HepG2 (cell line): ENCODE data around the gene CNNM1. TPM values are rescaled to one million over a fixed set of nuclear protein-coding genes. Genes with fewer than 3 reads are reported as not detected.
A peak's percentile ranks its signal among the peaks of the same experiment; 100 is the strongest.

ENCODE experiments used
- BCL6 ChIP-seq: IDR thresholded peaks from 2 replicates; pipeline ENCODE4 v1.6.1; 2016; ENCODE audit warnings: missing genetic modification reagents, missing compliant biosample characterization
- CC2D1A ChIP-seq: sonication (generic); formaldehyde crosslinking; IDR thresholded peaks from 2 replicates; pipeline ENCODE4 v1.8.1; 2023; ENCODE audit warnings: mild to moderate bottlenecking, missing genetic modification reagents
- DNMT3B ChIP-seq: conservative IDR thresholded peaks from 2 replicates; pipeline ENCODE4 v1.6.1; 2016; ENCODE audit warnings: missing biosample characterization, control low read depth
- HDAC1 ChIP-seq: sonication (generic); formaldehyde crosslinking; IDR thresholded peaks from 2 replicates; pipeline ENCODE4 v1.5.1; 2020; ENCODE audit warnings: mild to moderate bottlenecking, missing genetic modification reagents
- ISL2 ChIP-seq: sonication (generic); formaldehyde crosslinking; IDR thresholded peaks from 2 replicates; pipeline ENCODE4 v1.5.0; 2020; ENCODE audit warnings: missing genetic modification reagents
- KLF16 ChIP-seq, 2 experiments: sonication (generic) in 1 of 2; formaldehyde crosslinking in 1 of 2; IDR thresholded peaks; 2 replicates each; pipeline versions ENCODE4 v1.6.1 to v1.8.0; 2016 to 2023; ENCODE audit warnings: missing genetic modification reagents in 2 of 2, missing compliant biosample characterization in 1 of 2
- MAFK ChIP-seq, 2 experiments: IDR thresholded peaks in 1 of 2; conservative IDR thresholded peaks in 1 of 2; 2 replicates each; pipeline ENCODE4 v1.6.1; 2011; ENCODE audit warnings: improper control_type of control experiment in 2 of 2, low read length in 2 of 2
- MXD4 ChIP-seq: IDR thresholded peaks from 2 replicates; pipeline ENCODE4 v1.6.1; 2016; ENCODE audit warnings: mild to moderate bottlenecking, missing biosample characterization, missing genetic modification reagents
- NFYB ChIP-seq: sonication (generic); formaldehyde crosslinking; IDR thresholded peaks from 2 replicates; pipeline ENCODE4 v1.4.0; 2020; ENCODE audit warnings: missing genetic modification reagents
- RXRB ChIP-seq: IDR thresholded peaks from 2 replicates; pipeline ENCODE4 v1.6.1; 2016; ENCODE audit warnings: borderline replicate concordance, missing genetic modification reagents, missing compliant biosample characterization
- ZSCAN9 ChIP-seq: IDR thresholded peaks from 2 replicates; pipeline ENCODE4 v1.6.1; 2016; ENCODE audit warnings: borderline replicate concordance
- polyA plus RNA-seq, 8 experiments: library from polyadenylated mRNA; depleted of rRNA in 3 of 8; stranded (reverse) in 7 of 8; unstranded in 1 of 8; fragments of >200 nt; fragmentation: Illumina TruSeq in 4 of 8; extraction: Trizol in 4 of 8; gene quantifications; 2 replicates each; pipeline versions ENCODE4 v1.2.1 to v1.2.3, GENCODE V29; 2011 to 2016; ENCODE audit warnings: low read depth in 4 of 8, missing spikeins in 1 of 8, mixed read lengths in 1 of 8; ENCODE audit not compliant: insufficient read depth in 1 of 8
- total RNA-seq, 5 experiments: library from RNA; depleted of rRNA; stranded (reverse); fragments of >200 nt; fragmentation: Illumina TruSeq; extraction: Trizol; gene quantifications; 2 replicates each; pipeline ENCODE4 v1.2.3, GENCODE V29; 2016; ENCODE audit warnings: low read depth in 1 of 5
- TF ChIP-seq, protein P1 (sequence below): sonication (generic); formaldehyde crosslinking; IDR thresholded peaks from 2 replicates; pipeline ENCODE4 v1.5.0; 2020; ENCODE audit warnings: missing genetic modification reagents
- TF ChIP-seq, protein P2 (sequence below), 2 experiments: sonication (generic) in 1 of 2; formaldehyde crosslinking in 1 of 2; IDR thresholded peaks; 2 replicates each; pipeline versions ENCODE4 v1.4.0 to v1.6.1; 2016 to 2020; ENCODE audit warnings: borderline replicate concordance in 1 of 2, low read depth in 1 of 2, mild to moderate bottlenecking in 1 of 2, missing genetic modification reagents in 1 of 2
- TF ChIP-seq, protein P3 (sequence below): sonication (generic); formaldehyde crosslinking; IDR thresholded peaks from 2 replicates; pipeline ENCODE4 v1.4.0; 2020; ENCODE audit warnings: missing genetic modification reagents, borderline replicate concordance

Gene CNNM1
- total and polyA plus RNA-seq, 2 of the 13 experiments (the other 11 are each of a cell fraction or from before 2014, with no cell fraction given), result 4.3 to 9.6 TPM

DNA sequence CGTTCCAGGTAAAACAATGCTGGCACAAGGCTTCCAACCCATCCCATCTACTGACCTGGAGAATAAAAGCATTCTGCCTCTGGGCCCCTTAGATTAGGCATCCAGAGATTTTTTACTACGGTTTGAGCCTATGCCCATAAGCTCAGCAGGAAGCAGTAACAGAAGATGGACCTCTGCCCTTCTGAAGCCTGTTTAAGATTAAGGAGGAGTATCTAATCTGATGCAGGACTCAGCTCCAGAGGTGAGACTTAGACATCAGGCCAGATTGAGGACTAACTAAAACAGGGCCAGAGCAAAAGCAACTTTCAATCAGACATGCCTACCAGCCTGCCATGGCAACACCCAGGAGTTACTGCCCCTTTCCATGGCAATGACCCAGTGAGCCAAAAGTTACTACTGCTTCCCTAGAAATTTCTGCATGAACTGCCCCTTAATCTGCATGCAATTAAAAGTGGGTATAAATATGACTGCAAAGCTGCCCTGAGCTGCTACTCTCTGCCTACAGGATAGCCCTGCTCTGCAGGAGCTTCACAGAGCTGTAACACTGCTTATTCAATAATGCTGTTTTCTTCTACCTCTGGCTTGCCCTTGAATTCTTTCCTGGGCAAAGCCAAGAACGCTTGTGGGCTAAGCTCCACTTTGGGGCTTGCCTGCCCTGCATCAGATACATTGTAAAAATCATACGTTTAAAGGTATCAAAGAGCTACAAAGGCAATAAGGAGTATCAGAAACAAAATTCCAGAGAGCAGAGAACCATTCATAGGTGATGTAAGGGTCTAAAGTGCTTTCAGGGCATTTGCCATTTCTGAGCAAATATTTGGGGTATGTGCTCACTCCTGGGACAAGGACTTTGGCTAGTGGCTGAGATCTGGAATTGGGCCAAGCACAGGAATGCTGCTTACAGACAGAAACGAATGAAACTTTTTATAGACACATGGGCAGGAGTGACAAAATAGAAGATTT lies 25.0 kb upstream of the CNNM1 start (continued):
- TF ChIP-seq, protein P1, sequence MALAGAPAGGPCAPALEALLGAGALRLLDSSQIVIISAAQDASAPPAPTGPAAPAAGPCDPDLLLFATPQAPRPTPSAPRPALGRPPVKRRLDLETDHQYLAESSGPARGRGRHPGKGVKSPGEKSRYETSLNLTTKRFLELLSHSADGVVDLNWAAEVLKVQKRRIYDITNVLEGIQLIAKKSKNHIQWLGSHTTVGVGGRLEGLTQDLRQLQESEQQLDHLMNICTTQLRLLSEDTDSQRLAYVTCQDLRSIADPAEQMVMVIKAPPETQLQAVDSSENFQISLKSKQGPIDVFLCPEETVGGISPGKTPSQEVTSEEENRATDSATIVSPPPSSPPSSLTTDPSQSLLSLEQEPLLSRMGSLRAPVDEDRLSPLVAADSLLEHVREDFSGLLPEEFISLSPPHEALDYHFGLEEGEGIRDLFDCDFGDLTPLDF, result no peak
- TF ChIP-seq RXRB (CRISPR knock-in tag) (peak; percentile 69), MAFK (conservative IDR thresholded peaks at IDR 0.05 in 1 of 2, IDR thresholded peaks at IDR 0.05 in 1 of 2; ENCODE audit: low read length in 2 of 2) (0 out of 4 replicates have a peak, but pooled peaks have one; percentile 9 to 21), MXD4 (CRISPR knock-in tag) (no peak), HDAC1 (CRISPR knock-in tag) (peak; percentile 58; the same call in 1 of the 2 replicates), NFYB (no peak), ISL2 (peak; percentile 65; the same call in 1 of the 2 replicates), CC2D1A (CRISPR knock-in tag) (no peak), BCL6 (CRISPR knock-in tag) (no peak; the same call in 1 of the 2 replicates), DNMT3B (CRISPR knock-in tag) (no peak), KLF16 (CRISPR knock-in tag; IDR thresholded peaks at IDR 0.05) (0 out of 4 replicates have a peak, but pooled peaks of 1 of the 2 experiments have one; percentile 22), ZSCAN9 (peak; percentile 69; the same call in 1 of the 2 replicates)
- TF ChIP-seq, protein P2, sequence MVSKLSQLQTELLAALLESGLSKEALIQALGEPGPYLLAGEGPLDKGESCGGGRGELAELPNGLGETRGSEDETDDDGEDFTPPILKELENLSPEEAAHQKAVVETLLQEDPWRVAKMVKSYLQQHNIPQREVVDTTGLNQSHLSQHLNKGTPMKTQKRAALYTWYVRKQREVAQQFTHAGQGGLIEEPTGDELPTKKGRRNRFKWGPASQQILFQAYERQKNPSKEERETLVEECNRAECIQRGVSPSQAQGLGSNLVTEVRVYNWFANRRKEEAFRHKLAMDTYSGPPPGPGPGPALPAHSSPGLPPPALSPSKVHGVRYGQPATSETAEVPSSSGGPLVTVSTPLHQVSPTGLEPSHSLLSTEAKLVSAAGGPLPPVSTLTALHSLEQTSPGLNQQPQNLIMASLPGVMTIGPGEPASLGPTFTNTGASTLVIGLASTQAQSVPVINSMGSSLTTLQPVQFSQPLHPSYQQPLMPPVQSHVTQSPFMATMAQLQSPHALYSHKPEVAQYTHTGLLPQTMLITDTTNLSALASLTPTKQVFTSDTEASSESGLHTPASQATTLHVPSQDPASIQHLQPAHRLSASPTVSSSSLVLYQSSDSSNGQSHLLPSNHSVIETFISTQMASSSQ (IDR thresholded peaks at IDR 0.05; ENCODE audit: low read depth), result 0 out of 2 replicates have a peak, but pooled peaks have one; percentile 28
- TF ChIP-seq, protein P2 (CRISPR knock-in tag; IDR thresholded peaks at IDR 0.05; ENCODE audit: borderline replicate concordance), result peak; percentile 43; the same call in 1 of the 2 replicates
- TF ChIP-seq, protein P3, sequence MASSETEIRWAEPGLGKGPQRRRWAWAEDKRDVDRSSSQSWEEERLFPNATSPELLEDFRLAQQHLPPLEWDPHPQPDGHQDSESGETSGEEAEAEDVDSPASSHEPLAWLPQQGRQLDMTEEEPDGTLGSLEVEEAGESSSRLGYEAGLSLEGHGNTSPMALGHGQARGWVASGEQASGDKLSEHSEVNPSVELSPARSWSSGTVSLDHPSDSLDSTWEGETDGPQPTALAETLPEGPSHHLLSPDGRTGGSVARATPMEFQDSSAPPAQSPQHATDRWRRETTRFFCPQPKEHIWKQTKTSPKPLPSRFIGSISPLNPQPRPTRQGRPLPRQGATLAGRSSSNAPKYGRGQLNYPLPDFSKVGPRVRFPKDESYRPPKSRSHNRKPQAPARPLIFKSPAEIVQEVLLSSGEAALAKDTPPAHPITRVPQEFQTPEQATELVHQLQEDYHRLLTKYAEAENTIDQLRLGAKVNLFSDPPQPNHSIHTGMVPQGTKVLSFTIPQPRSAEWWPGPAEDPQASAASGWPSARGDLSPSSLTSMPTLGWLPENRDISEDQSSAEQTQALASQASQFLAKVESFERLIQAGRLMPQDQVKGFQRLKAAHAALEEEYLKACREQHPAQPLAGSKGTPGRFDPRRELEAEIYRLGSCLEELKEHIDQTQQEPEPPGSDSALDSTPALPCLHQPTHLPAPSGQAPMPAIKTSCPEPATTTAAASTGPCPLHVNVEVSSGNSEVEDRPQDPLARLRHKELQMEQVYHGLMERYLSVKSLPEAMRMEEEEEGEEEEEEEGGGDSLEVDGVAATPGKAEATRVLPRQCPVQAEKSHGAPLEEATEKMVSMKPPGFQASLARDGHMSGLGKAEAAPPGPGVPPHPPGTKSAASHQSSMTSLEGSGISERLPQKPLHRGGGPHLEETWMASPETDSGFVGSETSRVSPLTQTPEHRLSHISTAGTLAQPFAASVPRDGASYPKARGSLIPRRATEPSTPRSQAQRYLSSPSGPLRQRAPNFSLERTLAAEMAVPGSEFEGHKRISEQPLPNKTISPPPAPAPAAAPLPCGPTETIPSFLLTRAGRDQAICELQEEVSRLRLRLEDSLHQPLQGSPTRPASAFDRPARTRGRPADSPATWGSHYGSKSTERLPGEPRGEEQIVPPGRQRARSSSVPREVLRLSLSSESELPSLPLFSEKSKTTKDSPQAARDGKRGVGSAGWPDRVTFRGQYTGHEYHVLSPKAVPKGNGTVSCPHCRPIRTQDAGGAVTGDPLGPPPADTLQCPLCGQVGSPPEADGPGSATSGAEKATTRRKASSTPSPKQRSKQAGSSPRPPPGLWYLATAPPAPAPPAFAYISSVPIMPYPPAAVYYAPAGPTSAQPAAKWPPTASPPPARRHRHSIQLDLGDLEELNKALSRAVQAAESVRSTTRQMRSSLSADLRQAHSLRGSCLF (CRISPR knock-in tag), result no peak
